MCF 10A (cell line): ENCODE data around the gene OR2A2. TPM values are rescaled to one million over a fixed set of nuclear protein-coding genes. Genes with fewer than 3 reads are reported as not detected.
A peak's percentile ranks its signal among the peaks of the same experiment; 100 is the strongest.

Experiments
- BruUV-seq: library from RNA; stranded (reverse); fragments of 400-500 nt; replicated peaks from 2 replicates; lab custom pipeline; 2021; lab: Mats Ljungman, UMichigan
- CTCF ChIA-PET: fragments of 300-600 bp; sonication (Branson Sonifier 250); formaldehyde crosslinking; extraction: SDS; loops from one replicate; lab custom pipeline; 2021; ENCODE audit warnings: antibody characterized with exemption, inconsistent platforms; lab: Yijun Ruan, JAX
- POLR2A ChIA-PET: fragments of 300-600, 350-650 bp; sonication (Branson Sonifier 250); formaldehyde crosslinking; extraction: SDS; loops from one replicate; lab custom pipeline; 2020; ENCODE audit warnings: antibody characterized with exemption, inconsistent platforms; lab: Yijun Ruan, JAX
- DNase-seq: peaks from one replicate; pipeline ENCODE4 v3.0.0-alpha.2; 2018; ENCODE audit not compliant: unreplicated experiment
- H3K27ac Mint-ChIP-seq: one replicate; pipeline ENCODE4 v1.8.0; 2022; ENCODE audit warnings: mild to moderate bottlenecking, low read depth, mixed read lengths; ENCODE audit not compliant: unreplicated experiment
- H3K27me3 Mint-ChIP-seq: one replicate; pipeline ENCODE4 v1.8.0; 2022; ENCODE audit warnings: mixed read lengths; ENCODE audit not compliant: insufficient read depth, unreplicated experiment
- H3K36me3 Mint-ChIP-seq: one replicate; pipeline ENCODE4 v1.8.0; 2022; ENCODE audit warnings: mild to moderate bottlenecking, moderate library complexity, mixed read lengths; ENCODE audit not compliant: insufficient read depth, unreplicated experiment
- H3K4me1 Mint-ChIP-seq: one replicate; pipeline ENCODE4 v1.8.0; 2022; ENCODE audit warnings: mixed read lengths; ENCODE audit not compliant: insufficient read depth, unreplicated experiment
- H3K4me3 Mint-ChIP-seq: one replicate; pipeline ENCODE4 v1.8.0; 2022; ENCODE audit warnings: mild to moderate bottlenecking, moderate library complexity, mixed read lengths; ENCODE audit not compliant: unreplicated experiment
- H3K9me3 Mint-ChIP-seq: one replicate; pipeline ENCODE4 v1.8.0; 2022; ENCODE audit warnings: mixed read lengths; ENCODE audit not compliant: unreplicated experiment
- CTCF ChIP-seq: fragments of 200-600 bp; IDR thresholded peaks from one replicate; pipeline ENCODE4 v1.8.0; 2022; ENCODE audit warnings: antibody characterized with exemption, mild to moderate bottlenecking; ENCODE audit not compliant: unreplicated experiment
- intact Hi-C: fragments of 100-400 bp; cut with micrococcal nuclease; formaldehyde crosslinking; loops from 2 replicates; pipeline ENCODE4 v1.14.1; 2022
- total RNA-seq: library from RNA; stranded (reverse); gene quantifications from 2 replicates; pipeline ENCODE4 v1.2.3, GENCODE V29; 2022

OR2A2 gene
- total RNA-seq, 1 experiment from 2014 or later: not detected

- POLR2A ChIA-PET: no interaction called here
- H3K27me3 Mint-ChIP-seq: no peaks in the 10 kb centered on the region
Observed at GRCh38 chr7:144132262-144132661, 22.9 kb downstream of the OR2A2 start.

GRCh38 chr7:144133307-144133706, 23.9 kb downstream of the OR2A2 start:
- POLR2A ChIA-PET: no interaction called here
- BruUV-seq: no TSS peak
- DNase-seq: no peak
- no peaks in the 10 kb centered on the region for H3K4me1 Mint-ChIP-seq
- no peak overlapping the region for H3K4me3 Mint-ChIP-seq
- intact Hi-C loops: no loop called here
- H3K27ac Mint-ChIP-seq: no peak overlapping the region
- no peaks in the 10 kb centered on the region for H3K36me3 Mint-ChIP-seq
- H3K27me3 Mint-ChIP-seq: no peaks in the 10 kb centered on the region
- no peak for TF ChIP-seq CTCF
- H3K9me3 Mint-ChIP-seq: no peaks in the 10 kb centered on the region
- CTCF ChIA-PET: no interaction called here

More at GRCh38 chr7:144132262-144132661, 22.9 kb downstream of the OR2A2 start:
- no peak overlapping the region for H3K27ac Mint-ChIP-seq
- no peak for TF ChIP-seq CTCF
- CTCF ChIA-PET: interaction anchor here (0.7 kb wide), 1 partner anchor 85 kb away, joined by 4 read pairs; no protein-coding TSS in a partner anchor
- no peaks in the 10 kb centered on the region for H3K36me3 Mint-ChIP-seq
- intact Hi-C loops: no loop called here
- H3K4me3 Mint-ChIP-seq: no peak overlapping the region
- no peaks in the 10 kb centered on the region for H3K4me1 Mint-ChIP-seq
- H3K9me3 Mint-ChIP-seq: no peaks in the 10 kb centered on the region
- BruUV-seq: no TSS peak
- DNase-seq: no peak

- CTCF ChIA-PET: interaction anchor here (0.6 kb wide), 1 partner anchor 715 kb away, joined by 3 read pairs; no protein-coding TSS in a partner anchor
- no TSS peak for BruUV-seq
- no peaks in the 10 kb centered on the region for H3K36me3 Mint-ChIP-seq
Observed at GRCh38 chr7:144134116-144134515, 24.7 kb downstream of the OR2A2 start.

GRCh38 chr7:144137501-144137900, 28.1 kb downstream of the OR2A2 start:
- ChIA-PET POLR2A (no interaction called here), CTCF (interaction anchor here (3.7 kb wide), 1 partner anchor 10 kb away, joined by 14 read pairs; no protein-coding TSS in a partner anchor)
- BruUV-seq: no TSS peak
- DNase-seq: peak; percentile 12
- no peak overlapping the region for H3K27ac Mint-ChIP-seq
- intact Hi-C loops: no loop called here
- no peak overlapping the region for H3K4me3 Mint-ChIP-seq
- no peaks in the 10 kb centered on the region for H3K9me3 Mint-ChIP-seq
- no peaks in the 10 kb centered on the region for H3K36me3 Mint-ChIP-seq
- H3K27me3 Mint-ChIP-seq: no peaks in the 10 kb centered on the region
- no peak for TF ChIP-seq CTCF
- H3K4me1 Mint-ChIP-seq: no peaks in the 10 kb centered on the region

More at GRCh38 chr7:144134116-144134515, 24.7 kb downstream of the OR2A2 start:
- Mint-ChIP-seq H3K9me3 (no peaks in the 10 kb centered on the region), H3K4me1 (no peaks in the 10 kb centered on the region), H3K4me3 (no peak overlapping the region), H3K27me3 (no peaks in the 10 kb centered on the region), H3K27ac (no peak overlapping the region)
- POLR2A ChIA-PET: no interaction called here
- TF ChIP-seq CTCF: no peak
- intact Hi-C loops: no loop called here
- DNase-seq: no peak
